Right lobe of liver (tissue), 6 donors: ENCODE results near the gene USP7. TPM values are rescaled to one million over a fixed set of nuclear protein-coding genes. Genes with fewer than 3 reads are reported as not detected.
"Not testable (repeated sequence)": the region's sequence is repeated elsewhere in the genome, so short reads cannot be mapped to it uniquely, and the experiment has no call there.

ENCODE experiments used
- ATAC-seq, 4 donors: fragments of 200-7000 bp; cut with Tn5 transposase; one replicate each; pipeline ENCODE4 v1.9.1; 2020; ENCODE audit warnings: mild to moderate bottlenecking in 4 of 4, moderate library complexity in 4 of 4
- DNase-seq, 3 donors: peaks; one replicate each; pipeline ENCODE4 v3.0.0-alpha.2; 2020
- H3K27ac ChIP-seq, 3 donors: fragments of 200-600 bp; one replicate each; pipeline ENCODE4 v1.8.0; 2022
- H3K27me3 ChIP-seq, 2 donors: fragments of 200-600 bp; one replicate each; pipeline ENCODE4 v1.8.0; 2022
- H3K36me3 ChIP-seq, 4 donors: fragments of 200-600 bp; sonication (generic) in 1 of 4; one replicate each; pipeline versions ENCODE4 v1.5.1 to v1.8.0; 2017 to 2022; ENCODE audit warnings: control low read depth in 1 of 4
- H3K4me1 ChIP-seq, 4 donors: fragments of 200-600 bp; sonication (generic) in 1 of 4; one replicate each; pipeline versions ENCODE4 v1.5.1 to v1.8.0; 2017 to 2022; ENCODE audit warnings: control low read depth in 1 of 4
- H3K4me3 ChIP-seq, 3 donors: fragments of 200-600 bp; one replicate each; pipeline ENCODE4 v1.8.0; 2022
- H3K9me3 ChIP-seq, 4 donors: fragments of 200-600 bp; sonication (generic) in 1 of 4; one replicate each; pipeline versions ENCODE4 v1.5.1 to v1.8.0; 2017 to 2022; ENCODE audit warnings: control low read depth in 1 of 4
- POLR2A ChIP-seq: fragments of 450-650 bp; IDR thresholded peaks from one replicate; pipeline ENCODE4 v1.6.1; 2017; ENCODE audit warnings: antibody characterized with exemption, mild to moderate bottlenecking
- WGBS: methylation state at CpG from one replicate; pipeline ENCODE4 v1.1.6; 2018; ENCODE audit warnings: low coverage, low lambda C conversion rate; ENCODE audit not compliant: insufficient coverage; ENCODE audit errors: missing lambda C conversion rate; 5-methylcytosine and 5-hydroxymethylcytosine counted together
- intact Hi-C, 2 donors: fragments of 100-400 bp; cut with DNase I; formaldehyde crosslinking; loops; one replicate each; pipeline versions ENCODE4 v1.11.2 to v1.14.1; 2022
- total RNA-seq, 6 experiments: library from RNA; depleted of rRNA in 2 of 6; stranded (reverse); fragments of >200 nt in 2 of 6; fragmentation: NEBNext Ultra II Directional in 3 of 6; extraction: Animal tissue kit (Norgen Biotek cat#: 25700) in 3 of 6; gene quantifications; one replicate each; pipeline versions ENCODE4 v1.1.0 to v1.2.4, GENCODE V29; 2016 to 2023
- TF ChIP-seq, protein P1 (sequence below), 4 donors: fragments of 200-600 bp in 3 of 4; fragments of 450-650 bp in 1 of 4; IDR thresholded peaks; one replicate each; pipeline versions ENCODE4 v1.5.1 to v1.8.0; 2016 to 2022; ENCODE audit warnings: antibody characterized with exemption in 4 of 4, mild to moderate bottlenecking in 2 of 4
- donor health status: DM: no; HTN: yes; CAD: no.
- donor health status: DM: no; HTN: no; CAD: no.
- donor health status: DM: no; HTN: no; CAD: no.
- donor health status: DM: no; HTN: yes; CAD: no.
- donor health status: DM: no; HTN: yes; CAD: no.

The USP7 gene
- total RNA-seq, 6 experiments from 2014 or later: 46.8 to 55.8 (median 49.1) TPM

DNA sequence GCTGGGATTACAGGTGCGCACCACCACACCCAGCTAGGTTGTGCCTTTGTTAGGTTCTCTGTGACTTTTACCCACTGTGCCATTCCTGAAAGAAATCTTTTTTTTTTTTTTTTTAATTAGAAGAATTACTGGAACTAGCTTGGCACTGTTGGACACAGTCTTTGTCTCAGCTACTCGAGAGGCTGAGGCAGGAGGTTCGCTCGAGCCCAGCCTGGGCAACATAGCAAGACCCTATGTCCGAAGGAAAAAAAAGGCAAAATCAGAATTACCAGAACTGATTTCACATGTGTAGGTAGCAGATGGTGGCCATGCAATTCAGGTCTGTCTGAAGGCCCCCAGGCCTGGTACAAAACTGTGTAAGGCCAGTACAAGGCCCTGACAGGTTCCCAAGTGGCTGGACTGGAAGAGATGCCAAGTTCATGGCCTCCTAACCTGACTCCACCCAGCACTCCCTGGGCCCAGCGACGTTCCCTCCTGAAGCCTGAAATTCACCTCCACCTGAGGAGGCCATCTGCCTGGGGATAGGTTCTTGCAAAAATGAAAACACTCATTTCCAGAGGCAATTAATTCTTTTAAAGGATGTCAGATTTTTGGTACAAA lies 117.9 kb downstream of the USP7 start:
- H3K27me3 ChIP-seq: no peaks in the 10 kb centered on the region
- H3K9me3 ChIP-seq: no peaks in the 10 kb centered on the region
- H3K36me3 ChIP-seq: peaks cover 0 to 8% (median 3%) of the 10 kb centered on the region in 4 donors
- no peak overlapping the region for H3K27ac ChIP-seq
- 100% methylated on average over 5 of the region's 7 CpGs for WGBS
- H3K4me3 ChIP-seq: no peak overlapping the region
- DNase-seq (no peak), ATAC-seq (no peak)
- no peak for TF ChIP-seq POLR2A
- TF ChIP-seq, protein P1, sequence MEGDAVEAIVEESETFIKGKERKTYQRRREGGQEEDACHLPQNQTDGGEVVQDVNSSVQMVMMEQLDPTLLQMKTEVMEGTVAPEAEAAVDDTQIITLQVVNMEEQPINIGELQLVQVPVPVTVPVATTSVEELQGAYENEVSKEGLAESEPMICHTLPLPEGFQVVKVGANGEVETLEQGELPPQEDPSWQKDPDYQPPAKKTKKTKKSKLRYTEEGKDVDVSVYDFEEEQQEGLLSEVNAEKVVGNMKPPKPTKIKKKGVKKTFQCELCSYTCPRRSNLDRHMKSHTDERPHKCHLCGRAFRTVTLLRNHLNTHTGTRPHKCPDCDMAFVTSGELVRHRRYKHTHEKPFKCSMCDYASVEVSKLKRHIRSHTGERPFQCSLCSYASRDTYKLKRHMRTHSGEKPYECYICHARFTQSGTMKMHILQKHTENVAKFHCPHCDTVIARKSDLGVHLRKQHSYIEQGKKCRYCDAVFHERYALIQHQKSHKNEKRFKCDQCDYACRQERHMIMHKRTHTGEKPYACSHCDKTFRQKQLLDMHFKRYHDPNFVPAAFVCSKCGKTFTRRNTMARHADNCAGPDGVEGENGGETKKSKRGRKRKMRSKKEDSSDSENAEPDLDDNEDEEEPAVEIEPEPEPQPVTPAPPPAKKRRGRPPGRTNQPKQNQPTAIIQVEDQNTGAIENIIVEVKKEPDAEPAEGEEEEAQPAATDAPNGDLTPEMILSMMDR (IDR thresholded peaks at IDR 0.05): no peak
- intact Hi-C loops: no loop called here
- peaks cover 0 to 14% (median 7%) of the 10 kb centered on the region in 4 donors for H3K4me1 ChIP-seq

DNA sequence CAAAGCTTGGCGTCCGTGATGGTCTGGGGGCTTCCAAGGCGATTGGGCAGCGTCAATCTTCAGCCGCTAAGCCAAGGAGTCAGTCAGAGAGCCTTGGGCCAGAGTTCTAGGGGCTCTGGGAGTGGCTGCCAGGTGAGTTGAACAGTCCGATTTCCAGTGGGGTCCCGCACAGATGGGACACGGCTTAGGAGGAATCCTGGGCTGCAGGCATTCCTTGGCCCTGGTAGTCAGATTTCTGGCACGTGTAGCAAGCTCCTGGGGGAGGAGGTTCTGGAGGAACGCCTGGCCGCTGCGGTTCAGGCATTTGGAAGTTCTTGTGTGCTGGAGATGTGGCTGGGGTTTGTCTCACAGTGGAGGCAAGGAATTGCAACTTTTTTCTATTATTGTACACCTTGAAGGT lies 120.4 kb downstream of the USP7 start:
- intact Hi-C loops, H3K36me3 ChIP-seq, ATAC-seq, H3K4me3 ChIP-seq, DNase-seq, H3K9me3 ChIP-seq, H3K27me3 ChIP-seq, H3K27ac ChIP-seq, H3K4me1 ChIP-seq: not testable (repeated sequence)
- no CpG with 5 or more reads among the region's 12 CpGs for WGBS

Other genes with a start within 250 kb of the USP7 start
- 1 to 10 TPM; 5.0 to 9.4 (median 6.9) TPM for gene TMEM186, start 166.3 kb downstream of the USP7 start, total RNA-seq
- gene PMM2, start 166.1 kb downstream of the USP7 start, total RNA-seq: 10 to 100 TPM; 18.6 to 47.8 (median 39.0) TPM
- 100 to 1,000 TPM in 1 of 6 experiments, 10 to 100 TPM in 5; 61.5 to 132 (median 73.1) TPM for gene CARHSP1, start 94.9 kb downstream of the USP7 start, total RNA-seq
- gene LITAFD, start 81.6 kb downstream of the USP7 start, total RNA-seq: not detected
- 10 to 100 TPM; 23.6 to 34.8 (median 28.3) TPM for gene HAPSTR1, start 127.7 kb upstream of the USP7 start, total RNA-seq